Activated naive CD4-positive, alpha-beta T cell treated with anti-CD3 and anti-CD28 coated beads, Interleukin-2, amount 50 U/mL, for 24 hours (primary cell): ENCODE results near the gene DHX8.

ENCODE experiments used
- H3K27ac Mint-ChIP-seq: one replicate; pipeline ENCODE4 v1.8.0; 2021; ENCODE audit warnings: mild to moderate bottlenecking, mixed read lengths
- H3K27me3 Mint-ChIP-seq: one replicate; pipeline ENCODE4 v1.8.0; 2021; ENCODE audit warnings: mixed read lengths
- H3K36me3 Mint-ChIP-seq: one replicate; pipeline ENCODE4 v1.8.0; 2021; ENCODE audit warnings: mixed read lengths
- H3K4me1 Mint-ChIP-seq: one replicate; pipeline ENCODE4 v1.8.0; 2021; ENCODE audit warnings: mixed read lengths
- H3K4me3 Mint-ChIP-seq: one replicate; pipeline ENCODE4 v1.8.0; 2021; ENCODE audit warnings: mild to moderate bottlenecking, mixed read lengths
- H3K9me3 Mint-ChIP-seq: one replicate; pipeline ENCODE4 v1.8.0; 2021; ENCODE audit warnings: mixed read lengths

The DHX8 gene

DNA sequence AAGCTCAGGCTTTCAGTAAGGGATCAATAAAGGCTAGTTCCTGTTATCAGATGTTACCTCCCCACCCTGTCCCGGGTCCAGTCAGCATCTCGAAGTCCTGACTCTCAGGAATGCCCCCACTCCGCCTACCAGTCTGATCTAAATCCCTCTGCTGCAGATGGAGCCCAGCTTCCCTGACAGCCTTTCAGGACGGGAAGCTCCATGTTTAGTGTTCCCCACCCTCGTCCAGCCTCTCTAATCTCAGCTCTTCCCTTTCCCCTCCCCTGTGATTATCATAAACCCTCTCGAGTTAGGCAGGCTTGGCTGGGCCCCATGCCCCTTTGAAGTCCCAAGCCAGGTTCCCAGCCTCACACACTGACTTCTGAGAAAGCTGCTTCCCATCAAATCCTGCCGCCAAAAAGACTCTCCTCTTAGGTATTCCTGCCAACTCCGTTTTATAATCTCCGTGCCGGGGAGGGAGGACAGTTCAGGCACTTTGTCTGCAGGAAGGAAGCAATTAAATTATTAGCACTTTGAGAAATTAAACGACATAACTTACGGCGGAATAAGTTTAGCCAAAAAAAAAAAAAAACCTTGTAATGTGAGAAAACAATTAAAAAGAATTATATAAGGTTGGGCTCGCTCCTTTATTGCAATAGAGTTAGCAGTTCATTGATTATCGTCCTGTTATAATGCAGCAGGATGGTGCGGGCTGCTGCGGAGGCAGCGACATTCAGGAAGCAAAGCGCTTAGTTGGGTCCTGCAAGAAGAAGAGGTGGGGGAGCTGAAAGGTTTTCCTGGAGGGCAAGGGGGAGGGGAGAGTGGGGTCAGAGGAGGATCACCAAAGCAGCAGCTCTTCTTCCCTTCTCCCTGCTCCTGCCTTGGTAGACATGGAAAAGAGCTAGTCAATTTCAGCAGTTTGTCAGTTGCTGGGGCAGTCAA is 79.2 kb downstream of the DHX8 start:
- Mint-ChIP-seq H3K27ac (no peak overlapping the region), H3K27me3 (peaks cover 17% of the 10 kb centered on the region), H3K4me1 (peaks cover 6% of the 10 kb centered on the region), H3K36me3 (no peaks in the 10 kb centered on the region), H3K9me3 (no peaks in the 10 kb centered on the region), H3K4me3 (no peak overlapping the region)

DNA sequence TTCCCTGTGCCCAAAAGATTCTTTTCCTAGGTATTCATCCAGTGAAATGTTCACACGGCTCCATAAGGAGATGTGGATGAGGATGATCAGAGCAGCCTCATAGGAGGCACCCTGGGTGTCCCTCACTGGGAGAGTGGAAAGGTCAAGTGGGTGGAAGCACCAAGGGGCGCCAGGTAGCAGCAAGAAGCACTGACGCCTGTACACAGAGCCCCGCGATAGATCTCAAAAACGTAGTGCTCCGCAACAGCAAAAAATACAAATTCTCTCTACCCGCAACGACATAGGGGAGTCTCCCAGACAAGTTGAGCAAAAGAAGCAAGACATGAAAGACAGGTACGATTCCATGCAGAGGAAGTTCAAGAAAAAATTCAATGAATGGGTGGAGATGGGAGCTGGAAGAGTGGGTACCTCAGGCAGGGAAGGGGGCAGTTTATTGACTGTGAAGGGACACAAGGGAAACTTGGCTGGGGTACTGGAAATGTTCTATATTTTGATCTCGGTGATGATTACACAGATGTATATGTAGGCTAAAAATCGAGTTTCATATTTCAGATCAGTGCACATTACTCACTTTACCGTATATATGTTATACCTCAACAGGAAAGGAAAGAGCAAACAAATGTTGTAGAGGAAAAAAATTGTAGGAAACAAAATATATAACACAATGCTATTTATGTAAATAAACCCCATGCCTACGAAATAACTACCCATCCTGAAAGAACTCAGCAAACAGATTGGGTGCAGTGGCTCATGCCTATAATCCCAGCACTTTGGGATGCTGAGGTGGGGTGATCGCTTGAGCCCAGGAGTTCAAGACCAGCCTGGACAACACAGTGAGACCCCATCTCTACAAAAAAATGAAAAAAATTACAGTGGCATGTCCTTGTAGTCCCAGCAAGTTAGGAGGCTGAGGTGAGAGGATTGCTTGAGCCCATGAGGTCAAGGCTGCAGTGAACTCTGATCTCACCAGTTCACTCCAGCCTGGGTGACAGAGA is 80.1 kb downstream of the DHX8 start:
- Mint-ChIP-seq H3K9me3 (no peaks in the 10 kb centered on the region), H3K36me3 (no peaks in the 10 kb centered on the region), H3K4me3 (no peak overlapping the region), H3K27ac (no peak overlapping the region), H3K4me1 (peaks cover 6% of the 10 kb centered on the region), H3K27me3 (peaks cover 17% of the 10 kb centered on the region)

DNA sequence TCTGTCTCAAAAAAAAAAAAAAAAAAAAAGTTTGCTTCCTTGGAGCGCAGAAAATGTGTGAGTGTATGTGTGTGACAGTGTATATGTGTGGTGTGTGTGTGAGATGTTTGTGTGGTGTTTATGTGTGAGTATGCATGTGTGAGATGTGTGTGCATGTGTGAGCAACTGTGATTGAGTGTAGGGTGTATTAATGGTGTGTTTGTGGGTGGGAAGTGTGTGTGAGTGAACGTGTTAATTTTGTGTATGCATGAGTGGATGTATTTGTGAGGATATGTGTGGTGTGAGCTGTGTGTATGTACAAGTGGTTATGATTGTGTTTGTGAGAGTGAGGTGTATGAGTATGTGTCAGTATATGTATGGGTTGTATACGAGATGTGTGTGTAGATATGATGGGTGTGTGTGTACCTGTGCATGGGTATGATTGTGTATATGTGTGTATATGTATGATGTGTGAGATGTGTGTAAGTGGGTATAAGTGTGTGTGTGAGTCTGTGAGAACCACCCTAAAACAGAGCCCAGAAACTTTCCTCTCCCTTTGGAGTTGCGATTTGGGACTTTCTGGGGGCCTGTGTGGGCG is 84.8 kb downstream of the DHX8 start:
- Mint-ChIP-seq H3K27me3 (peaks cover 1% of the 10 kb centered on the region), H3K9me3 (no peaks in the 10 kb centered on the region), H3K4me1 (no peaks in the 10 kb centered on the region), H3K4me3 (no peak overlapping the region), H3K36me3 (no peaks in the 10 kb centered on the region), H3K27ac (no peak overlapping the region)

DNA sequence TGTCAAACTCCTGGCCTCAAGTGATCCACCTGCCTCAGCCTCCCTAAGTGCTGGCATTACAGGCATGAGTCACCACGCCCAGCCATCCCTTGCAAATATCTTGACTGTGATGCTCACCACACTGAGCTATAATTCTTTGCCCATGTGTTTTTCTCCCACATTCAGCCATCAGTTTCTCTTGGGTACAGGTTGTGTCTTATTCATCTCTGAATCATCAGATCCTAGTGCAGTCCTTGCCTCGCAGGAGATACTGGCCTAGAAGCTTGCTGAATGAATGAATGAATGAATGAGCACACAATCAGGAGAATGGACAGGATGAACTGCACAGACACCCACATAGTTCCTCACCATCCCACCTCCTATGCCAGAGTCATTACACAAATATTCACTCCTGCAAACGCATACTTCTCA is 86.7 kb downstream of the DHX8 start:
- Mint-ChIP-seq H3K9me3 (no peaks in the 10 kb centered on the region), H3K4me1 (no peaks in the 10 kb centered on the region), H3K4me3 (no peak overlapping the region), H3K27me3 (peaks cover 2% of the 10 kb centered on the region), H3K27ac (no peak overlapping the region), H3K36me3 (no peaks in the 10 kb centered on the region)

DNA sequence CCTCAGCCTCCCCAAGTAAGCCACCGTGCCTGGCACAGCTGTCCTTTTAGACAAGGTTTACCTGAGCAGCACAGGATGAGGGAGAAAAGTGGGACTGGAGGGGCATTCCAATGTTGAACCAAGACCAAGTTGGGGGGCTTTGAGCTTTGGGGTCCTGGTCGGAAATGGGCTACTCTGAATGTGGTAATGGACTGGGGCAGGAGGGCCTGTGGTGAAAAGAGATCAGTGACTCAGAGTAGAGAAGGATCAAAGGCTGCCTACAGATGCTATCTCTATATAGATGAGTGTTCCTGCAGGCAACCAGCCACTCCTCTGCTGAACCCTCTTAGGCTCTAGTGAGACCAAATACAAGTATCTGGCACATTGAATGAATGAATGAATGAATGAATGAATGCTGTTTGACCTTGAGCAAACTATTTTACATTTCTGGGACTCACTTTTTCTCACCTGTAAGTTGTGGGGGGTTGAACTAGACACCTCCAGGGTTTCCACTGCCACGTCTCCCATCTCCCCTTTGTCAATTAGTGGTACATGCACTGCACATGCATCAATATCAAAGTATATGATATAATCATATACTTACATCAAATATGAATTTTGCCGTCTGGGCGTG is 88.7 kb downstream of the DHX8 start:
- Mint-ChIP-seq H3K9me3 (no peaks in the 10 kb centered on the region), H3K4me3 (no peak overlapping the region), H3K27me3 (peaks cover 2% of the 10 kb centered on the region), H3K4me1 (no peaks in the 10 kb centered on the region), H3K27ac (no peak overlapping the region), H3K36me3 (no peaks in the 10 kb centered on the region)

DNA sequence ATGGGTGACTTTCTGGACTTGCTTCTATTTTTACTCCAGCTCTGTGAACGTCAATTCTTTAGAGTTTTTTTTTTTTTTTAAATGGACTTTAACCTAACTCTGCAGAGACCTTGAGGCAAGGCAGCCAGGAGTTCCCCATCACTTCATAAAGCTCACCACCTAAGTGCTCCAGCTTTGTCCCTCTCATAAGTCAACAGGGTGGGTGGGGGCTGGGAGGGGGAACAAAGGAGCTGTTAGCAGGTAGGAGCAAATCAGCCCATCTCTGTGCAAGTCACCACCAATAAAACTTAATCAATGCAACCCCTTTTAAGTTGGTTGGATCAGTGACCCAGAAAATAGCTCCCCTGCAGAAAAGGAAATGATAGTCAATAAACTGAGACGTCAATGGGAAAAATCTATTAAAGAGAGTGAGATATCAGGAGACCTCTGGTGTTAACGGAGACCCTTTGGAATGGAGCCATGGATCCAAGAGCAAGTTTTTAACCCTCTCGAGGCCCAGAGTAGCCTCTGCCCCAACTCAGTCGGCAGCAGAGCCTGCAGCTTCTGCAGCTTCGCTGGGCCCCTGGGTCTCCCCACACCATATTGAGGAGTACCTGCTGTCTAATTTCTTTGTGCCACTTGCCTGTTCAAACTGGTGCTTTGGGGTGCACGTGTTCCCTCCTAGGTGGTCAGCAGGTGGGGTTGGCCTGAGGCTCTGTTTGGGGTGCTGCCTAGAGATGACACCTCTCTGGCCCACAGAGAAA is 90.0 kb downstream of the DHX8 start:
- peaks cover 9% of the 10 kb centered on the region for H3K4me1 Mint-ChIP-seq
- no peaks in the 10 kb centered on the region for H3K9me3 Mint-ChIP-seq
- H3K27me3 Mint-ChIP-seq = peaks cover 2% of the 10 kb centered on the region
- H3K4me3 Mint-ChIP-seq = no peak overlapping the region
- H3K27ac Mint-ChIP-seq = no peak overlapping the region
- no peaks in the 10 kb centered on the region for H3K36me3 Mint-ChIP-seq

DNA sequence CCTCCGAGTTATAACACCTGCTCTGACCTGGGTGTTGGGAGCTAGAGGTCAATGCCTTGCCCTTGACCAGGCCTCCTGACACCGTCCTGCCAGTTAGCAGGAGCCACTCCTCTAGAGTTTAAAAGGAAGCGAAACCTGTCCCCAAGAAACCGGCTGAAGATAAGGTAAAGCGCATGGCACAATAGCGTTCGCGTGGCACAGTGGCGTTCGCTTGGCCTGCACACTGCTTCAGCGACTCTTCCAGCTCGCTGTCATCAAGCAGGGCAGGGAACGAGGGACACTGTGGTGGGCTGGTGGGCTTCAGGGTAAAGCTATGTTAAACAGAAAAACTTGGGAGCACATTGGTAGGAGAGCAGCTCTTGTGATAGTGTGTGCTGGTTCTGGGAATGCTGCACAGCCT is 90.6 kb downstream of the DHX8 start:
- Mint-ChIP-seq H3K4me3 (no peak overlapping the region), H3K27me3 (peaks cover 2% of the 10 kb centered on the region), H3K9me3 (no peaks in the 10 kb centered on the region), H3K36me3 (no peaks in the 10 kb centered on the region), H3K4me1 (peaks cover 14% of the 10 kb centered on the region), H3K27ac (no peak overlapping the region)

GRCh38 chr17:43574896-43575525 is 91.2 kb downstream of the DHX8 start:
- peaks cover 2% of the 10 kb centered on the region for H3K27me3 Mint-ChIP-seq
- H3K4me1 Mint-ChIP-seq = peaks cover 18% of the 10 kb centered on the region
- no peaks in the 10 kb centered on the region for H3K9me3 Mint-ChIP-seq
- no peaks in the 10 kb centered on the region for H3K36me3 Mint-ChIP-seq
- no peak overlapping the region for H3K27ac Mint-ChIP-seq
- H3K4me3 Mint-ChIP-seq = no peak overlapping the region
